HAP-1 (cell line): ENCODE measurements around the gene PHLPP1.

Source experiments
- DNase-seq, 2 experiments: peaks; one replicate each; pipeline ENCODE4 v3.0.0-alpha.2; 2016 to 2020; ENCODE audit warnings: low spot score in 2 of 2
- H3K27me3 ChIP-seq: fragments of 250-450 bp; sonication (Bioruptor Pico); 2 replicates; pipeline ENCODE4 v1.5.1; 2020; ENCODE audit warnings: low read depth, mild to moderate bottlenecking, moderate library complexity
- H3K36me3 ChIP-seq: fragments of 250-450 bp; sonication (Bioruptor Pico); replicated peaks from 2 replicates; pipeline ENCODE4 v1.5.1; 2020; ENCODE audit warnings: mild to moderate bottlenecking
- H3K4me1 ChIP-seq: fragments of 250-450 bp; sonication (Bioruptor Pico); 2 replicates; pipeline ENCODE4 v1.5.1; 2020; ENCODE audit warnings: mild to moderate bottlenecking
- H3K4me3 ChIP-seq: fragments of 250-450 bp; sonication (Bioruptor Pico); 2 replicates; pipeline ENCODE4 v1.5.1; 2020; ENCODE audit warnings: mild to moderate bottlenecking, moderate library complexity
- H3K9me3 ChIP-seq: fragments of 250-450 bp; sonication (Bioruptor Pico); 2 replicates; pipeline ENCODE4 v1.5.1; 2020; ENCODE audit warnings: mild to moderate bottlenecking, moderate library complexity
- in situ Hi-C: fragments of 300-500 bp; cut with MboI; formaldehyde crosslinking; loops from 3 replicates; pipeline ENCODE4 v1.14.3; 2020; ENCODE audit warnings: low sequenced_read_pairs, inconsistent platforms, mixed read lengths

PHLPP1 gene

DNA sequence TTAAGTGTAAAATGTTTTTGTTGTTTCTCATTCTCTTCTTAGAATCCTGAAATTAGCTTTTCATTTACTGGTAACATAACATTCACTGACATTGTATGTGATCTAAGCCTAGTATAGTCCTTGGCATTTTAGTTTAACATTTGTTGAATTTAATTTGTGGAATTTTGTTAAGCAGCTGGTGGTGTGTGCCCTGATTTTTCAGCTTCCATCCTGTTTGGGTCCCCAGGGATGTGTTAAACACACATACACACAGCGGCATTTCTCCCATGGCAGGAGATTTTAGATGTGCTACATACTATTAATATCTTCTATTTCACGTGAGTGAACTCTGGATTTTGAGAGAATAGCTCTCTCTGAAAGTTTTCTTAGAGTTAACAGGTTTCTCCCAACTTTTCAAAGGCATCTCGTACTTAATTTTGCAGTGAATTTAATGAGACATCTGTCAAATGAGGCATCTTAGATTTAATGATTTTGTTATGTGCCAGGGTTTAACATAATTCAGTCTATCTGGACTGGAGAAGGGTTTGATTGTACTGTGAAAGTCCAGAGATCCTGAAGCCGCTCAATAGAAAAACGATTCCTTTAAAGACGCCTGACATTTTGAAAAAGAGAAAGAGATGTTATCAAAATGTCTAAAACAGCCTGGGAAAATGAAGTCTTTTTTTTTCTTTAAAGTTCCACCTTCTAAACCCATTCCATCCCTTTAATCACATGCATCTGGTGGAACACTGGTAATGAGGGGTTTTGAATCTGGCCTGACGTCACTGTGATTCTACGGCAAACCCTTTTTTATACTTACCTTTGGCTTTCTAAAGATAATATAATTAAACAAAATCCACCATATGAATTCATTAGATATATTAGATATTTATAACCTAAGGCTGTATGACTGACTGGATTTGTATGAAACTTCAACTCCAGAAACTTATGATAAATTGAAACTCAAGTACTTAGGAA lies 6.8 kb downstream of the PHLPP1 start:
- in situ Hi-C loops = no loop called here
- Histone ChIP-seq H3K4me3 (no peak overlapping the region), H3K4me1 (peaks cover 30% of the 10 kb centered on the region)

GRCh38 chr18:62723666-62724281 lies 8.4 kb downstream of the PHLPP1 start:
- in situ Hi-C loops = no loop called here
- no peaks in the 10 kb centered on the region for H3K9me3 ChIP-seq
- H3K4me3 ChIP-seq = no peak overlapping the region
- H3K27me3 ChIP-seq = no peaks in the 10 kb centered on the region
- no peaks in the 10 kb centered on the region; the same call in 1 of the 2 replicates for H3K36me3 ChIP-seq
- H3K4me1 ChIP-seq = peaks cover 30% of the 10 kb centered on the region
- peak in 1 of 2 experiments; percentile 8 for DNase-seq

More for the DNA sequence above, 6.8 kb downstream of the PHLPP1 start:
- DNase-seq = peak in 1 of 2 experiments; percentile 18
- H3K9me3 ChIP-seq = no peaks in the 10 kb centered on the region
- H3K27me3 ChIP-seq = no peaks in the 10 kb centered on the region
- no peaks in the 10 kb centered on the region; the same call in 1 of the 2 replicates for H3K36me3 ChIP-seq

DNA sequence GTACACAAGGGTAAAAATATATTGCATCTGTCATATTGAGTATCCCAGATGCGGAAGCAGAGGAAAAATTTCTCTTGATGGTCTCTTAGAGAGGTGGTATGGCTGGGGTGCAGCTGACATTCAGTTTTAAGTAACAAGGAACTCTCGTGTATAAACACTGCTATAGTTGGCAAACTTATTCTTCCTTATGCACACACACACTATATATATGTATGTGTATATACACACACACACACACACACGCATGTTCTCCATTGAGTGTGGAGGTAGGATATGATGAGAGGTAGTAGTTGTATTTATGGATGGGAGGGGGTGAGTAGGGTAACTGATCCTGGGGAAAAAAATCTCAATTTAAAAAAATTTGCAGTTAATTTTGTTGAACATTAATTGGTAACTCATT lies 10.6 kb downstream of the PHLPP1 start:
- no peaks in the 10 kb centered on the region for H3K9me3 ChIP-seq
- peaks cover 21% of the 10 kb centered on the region for H3K4me1 ChIP-seq
- no peak for DNase-seq
- no peak overlapping the region for H3K4me3 ChIP-seq
- no peaks in the 10 kb centered on the region; the same call in 1 of the 2 replicates for H3K36me3 ChIP-seq
- H3K27me3 ChIP-seq = no peaks in the 10 kb centered on the region
- in situ Hi-C loops = no loop called here

DNA sequence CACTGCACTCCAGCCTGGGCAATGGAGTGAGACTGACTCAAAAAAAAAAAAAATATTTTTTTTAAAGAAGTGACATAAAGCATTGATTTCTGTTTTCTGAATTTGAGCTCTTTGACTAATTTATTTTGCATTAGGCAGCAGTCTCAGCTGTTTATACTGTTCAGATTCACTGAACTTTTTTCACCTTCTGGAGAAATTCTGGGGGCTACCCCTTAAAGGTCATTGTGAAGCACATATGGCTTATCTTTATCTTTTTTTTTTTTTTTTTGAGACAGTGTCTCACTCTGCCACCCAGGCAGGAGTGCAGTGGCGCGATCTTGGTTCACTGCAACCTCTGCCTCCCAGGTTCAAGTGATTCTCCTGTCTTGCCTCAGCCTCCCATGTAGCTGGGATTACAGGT lies 12.9 kb downstream of the PHLPP1 start:
- in situ Hi-C loops = no loop called here
- Histone ChIP-seq H3K4me1 (peaks cover 6% of the 10 kb centered on the region; the same call in 1 of the 2 replicates), H3K4me3 (no peak overlapping the region), H3K9me3 (no peaks in the 10 kb centered on the region; the same call in 1 of the 2 replicates), H3K36me3 (no peaks in the 10 kb centered on the region), H3K27me3 (no peaks in the 10 kb centered on the region)
- DNase-seq = no peak

GRCh38 chr18:62729487-62730386 lies 14.4 kb downstream of the PHLPP1 start:
- in situ Hi-C loops = no loop called here
- DNase-seq = no peak
- H3K36me3 ChIP-seq = no peaks in the 10 kb centered on the region
- H3K9me3 ChIP-seq = no peaks in the 10 kb centered on the region; the same call in 1 of the 2 replicates
- no peak overlapping the region for H3K4me3 ChIP-seq
- H3K27me3 ChIP-seq = no peaks in the 10 kb centered on the region
- no peaks in the 10 kb centered on the region for H3K4me1 ChIP-seq

DNA sequence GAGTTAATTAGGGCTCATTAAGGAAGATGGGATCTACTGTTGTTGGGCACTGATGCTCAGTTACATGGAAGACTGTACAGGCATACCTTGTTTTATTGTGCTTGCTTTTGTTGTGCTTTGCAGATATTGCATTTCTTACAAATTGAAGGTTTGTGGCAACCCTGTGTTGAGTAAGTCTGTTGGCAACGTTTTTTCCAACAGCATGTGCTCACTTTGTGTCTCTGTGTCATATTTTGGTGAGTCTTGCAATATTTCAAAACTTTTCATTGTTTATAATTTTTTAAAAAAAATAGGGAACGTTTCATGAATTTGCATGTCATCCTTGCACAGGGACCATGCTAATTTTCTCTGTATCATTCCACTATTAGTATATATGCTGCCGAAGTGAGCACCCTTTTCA lies 15.6 kb downstream of the PHLPP1 start:
- in situ Hi-C loops = no loop called here
- no peak overlapping the region for H3K4me3 ChIP-seq
- no peaks in the 10 kb centered on the region; the same call in 1 of the 2 replicates for H3K9me3 ChIP-seq
- DNase-seq = no peak
- no peaks in the 10 kb centered on the region for H3K4me1 ChIP-seq
- no peaks in the 10 kb centered on the region for H3K27me3 ChIP-seq
- H3K36me3 ChIP-seq = no peaks in the 10 kb centered on the region

DNA sequence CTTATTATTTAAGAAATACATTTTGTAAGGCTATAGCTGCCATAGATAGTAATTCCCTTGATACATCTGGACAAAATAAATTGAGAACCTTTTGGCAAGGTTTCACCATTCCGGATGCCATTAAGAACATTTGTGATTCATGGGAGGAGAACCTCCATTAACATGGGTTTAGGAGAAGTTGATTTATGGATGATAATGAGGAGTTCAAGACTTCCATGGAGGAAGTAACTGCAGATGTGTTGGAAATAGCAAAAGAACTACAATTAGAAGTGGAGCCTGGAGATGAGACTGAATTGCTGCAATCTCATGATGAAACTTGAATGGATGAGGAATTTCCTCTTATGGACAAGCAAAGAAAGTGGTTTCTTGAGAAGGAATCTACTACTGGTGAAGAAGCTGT lies 17.3 kb downstream of the PHLPP1 start:
- no peak for DNase-seq
- H3K36me3 ChIP-seq = no peaks in the 10 kb centered on the region
- in situ Hi-C loops = no loop called here
- H3K27me3 ChIP-seq = no peaks in the 10 kb centered on the region
- H3K4me3 ChIP-seq = no peak overlapping the region
- H3K4me1 ChIP-seq = no peaks in the 10 kb centered on the region
- no peaks in the 10 kb centered on the region; the same call in 1 of the 2 replicates for H3K9me3 ChIP-seq

DNA sequence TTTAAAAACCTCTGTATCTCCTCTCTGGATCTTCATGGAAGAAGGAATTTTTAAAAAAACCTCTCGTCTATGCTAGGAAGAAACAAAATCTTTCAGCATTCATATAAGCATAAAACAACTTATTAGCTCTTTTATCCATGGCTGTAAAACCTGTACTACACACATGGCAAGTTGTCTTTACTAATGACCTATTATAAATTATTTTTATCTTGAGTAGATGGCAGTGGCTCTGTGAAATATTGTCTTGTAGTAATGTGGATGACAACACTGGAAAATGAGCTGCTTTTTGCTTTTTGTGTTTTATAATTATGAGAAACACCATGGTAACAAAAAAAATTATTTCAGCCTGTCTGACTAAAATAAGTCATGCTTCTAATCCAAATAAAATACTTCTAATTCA lies 18.9 kb downstream of the PHLPP1 start:
- in situ Hi-C loops = no loop called here
- Histone ChIP-seq H3K9me3 (no peaks in the 10 kb centered on the region; the same call in 1 of the 2 replicates), H3K4me1 (no peaks in the 10 kb centered on the region), H3K36me3 (no peaks in the 10 kb centered on the region), H3K27me3 (no peaks in the 10 kb centered on the region), H3K4me3 (no peak overlapping the region)
- DNase-seq = no peak

GRCh38 chr18:62735387-62735786 lies 20.0 kb downstream of the PHLPP1 start:
- no peaks in the 10 kb centered on the region for H3K36me3 ChIP-seq

DNA sequence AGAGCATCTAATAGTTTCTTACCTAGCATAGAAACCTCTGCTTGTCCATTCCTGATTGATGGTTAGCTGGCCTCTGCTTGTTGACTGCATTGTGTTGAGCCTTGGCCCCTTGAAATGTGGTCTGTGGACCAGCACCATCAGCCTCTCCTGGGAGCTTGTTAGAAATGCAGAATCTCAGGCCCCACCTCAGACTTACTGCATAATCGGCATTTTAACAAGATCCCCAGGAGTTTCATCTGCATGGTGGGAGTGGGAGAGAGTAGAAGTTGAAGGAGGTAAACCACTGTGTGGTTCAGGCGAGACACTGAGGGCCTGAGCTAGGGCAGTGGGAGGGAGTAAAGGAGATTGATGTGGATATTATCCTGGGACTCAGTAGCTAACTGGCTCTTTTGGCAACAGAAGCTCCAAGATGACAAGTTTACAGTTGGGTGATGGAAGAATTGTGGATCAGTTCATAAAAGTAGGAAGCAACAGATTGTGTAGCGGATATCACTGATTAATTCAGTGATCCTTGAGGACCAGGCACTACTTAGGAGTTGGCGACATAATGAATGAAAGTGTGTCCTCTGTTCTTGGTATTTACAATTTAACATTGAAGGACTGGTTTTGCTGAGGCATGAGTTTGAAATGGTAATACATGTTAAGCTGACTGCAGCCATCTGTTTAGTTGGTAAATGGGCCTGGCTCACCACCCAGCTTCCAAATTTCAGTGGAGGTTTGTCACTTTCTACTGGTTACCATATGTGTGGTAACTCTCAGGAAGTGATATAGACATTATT lies 20.9 kb downstream of the PHLPP1 start:
- no peaks in the 10 kb centered on the region for H3K36me3 ChIP-seq
- no peak overlapping the region for H3K4me3 ChIP-seq
- in situ Hi-C loops = no loop called here
- H3K9me3 ChIP-seq = no peaks in the 10 kb centered on the region; the same call in 1 of the 2 replicates
- H3K4me1 ChIP-seq = peaks cover 7% of the 10 kb centered on the region
- no peak for DNase-seq
- no peaks in the 10 kb centered on the region for H3K27me3 ChIP-seq

More at GRCh38 chr18:62735387-62735786, 20.0 kb downstream of the PHLPP1 start:
- no peaks in the 10 kb centered on the region for H3K4me1 ChIP-seq
- no peaks in the 10 kb centered on the region; the same call in 1 of the 2 replicates for H3K9me3 ChIP-seq
- no peak overlapping the region for H3K4me3 ChIP-seq
- in situ Hi-C loops = no loop called here
- H3K27me3 ChIP-seq = no peaks in the 10 kb centered on the region
- no peak for DNase-seq

- DNase-seq = no peak
- in situ Hi-C loops = no loop called here
- Histone ChIP-seq H3K4me3 (no peak overlapping the region), H3K27me3 (no peaks in the 10 kb centered on the region), H3K36me3 (no peaks in the 10 kb centered on the region), H3K9me3 (no peaks in the 10 kb centered on the region; the same call in 1 of the 2 replicates), H3K4me1 (peaks cover 16% of the 10 kb centered on the region)
Measured at GRCh38 chr18:62737241-62737873, 22.0 kb downstream of the PHLPP1 start.

GRCh38 chr18:62738639-62739038 lies 23.3 kb downstream of the PHLPP1 start:
- DNase-seq = no peak
- Histone ChIP-seq H3K27me3 (no peaks in the 10 kb centered on the region), H3K4me1 (peaks cover 16% of the 10 kb centered on the region), H3K4me3 (no peak overlapping the region), H3K9me3 (no peaks in the 10 kb centered on the region), H3K36me3 (no peaks in the 10 kb centered on the region)
- in situ Hi-C loops = no loop called here
